H1 (cell line): ENCODE results near the gene DYSF. TPM values are rescaled to one million over a fixed set of nuclear protein-coding genes. Genes with fewer than 3 reads are reported as not detected.
A peak's percentile ranks its signal among the peaks of the same experiment; 100 is the strongest.

Source experiments
- CTCF ChIA-PET: fragments of 300-600 bp; sonication (Branson Sonifier 250); formaldehyde crosslinking; loops from one replicate; lab custom pipeline; 2021; ENCODE audit not compliant: partially characterized antibody; lab: Charles Lee
- POLR2A ChIA-PET: fragments of 300-600 bp; sonication (Branson Sonifier 250); formaldehyde crosslinking; loops from one replicate; lab custom pipeline; 2021; ENCODE audit warnings: inconsistent platforms; ENCODE audit not compliant: partially characterized antibody; lab: Charles Lee
- DNase-seq, 2 experiments: peaks; one replicate each; pipeline versions ENCODE4 v3.0.0 to v3.0.0-alpha.2; 2010 to 2022; ENCODE audit warnings: low spot score in 2 of 2, low read depth in 1 of 2, mixed read lengths in 1 of 2
- FAIRE-seq: peaks from 2 replicates; lab custom pipeline; 2011; peaks lifted over from hg19 to GRCh38; lab: Jason Lieb, UNC
- H2AFZ ChIP-seq: 2 replicates; pipeline ENCODE4 v1.8.1; 2012; ENCODE audit warnings: low read length, inconsistent platforms
- H2AK5ac ChIP-seq: 2 replicates; pipeline ENCODE4 v1.6.1; 2013; ENCODE audit warnings: low read depth, low read length
- H2BK120ac ChIP-seq: replicated peaks from 2 replicates; pipeline ENCODE3; 2013; ENCODE audit warnings: low read depth, low read length, inconsistent platforms
- H2BK12ac ChIP-seq: 2 replicates; pipeline ENCODE4 v1.6.1; 2013; ENCODE audit warnings: low read depth, low read length
- H2BK15ac ChIP-seq: 2 replicates; pipeline ENCODE4 v1.6.1; 2013; ENCODE audit warnings: low read length
- H2BK20ac ChIP-seq: 2 replicates; pipeline ENCODE4 v1.6.1; 2013; ENCODE audit warnings: low read length
- H2BK5ac ChIP-seq: 2 replicates; pipeline ENCODE4 v1.6.1; 2013; ENCODE audit warnings: low read depth, low read length
- H3K14ac ChIP-seq: 2 replicates; pipeline ENCODE4 v1.6.1; 2013; ENCODE audit warnings: inconsistent platforms; ENCODE audit not compliant: insufficient read length
- H3K18ac ChIP-seq: 2 replicates; pipeline ENCODE4 v1.6.1; 2013; ENCODE audit warnings: low read length; ENCODE audit errors: extremely low read depth
- H3K23ac ChIP-seq: 2 replicates; pipeline ENCODE4 v1.6.1; 2013; ENCODE audit warnings: inconsistent platforms; ENCODE audit not compliant: insufficient read length
- H3K23me2 ChIP-seq: 2 replicates; pipeline ENCODE4 v1.6.1; 2013; ENCODE audit warnings: low read depth, low read length
- H3K27ac ChIP-seq: 2 replicates; pipeline ENCODE4 v1.6.1; 2011; ENCODE audit warnings: low read depth, low read length, inconsistent platforms
- H3K27me3 ChIP-seq, 4 experiments: replicated peaks in 1 of 4; 1 replicate in 1 of 4; 2 replicates in 3 of 4; pipeline versions ENCODE4 v1.6.1 to v1.8.1; 2011 to 2013; ENCODE audit warnings: low read length in 3 of 4, mild to moderate bottlenecking in 3 of 4, inconsistent platforms in 2 of 4, mixed read lengths in 2 of 4, moderate library complexity in 1 of 4; ENCODE audit not compliant: control insufficient read depth in 3 of 4, insufficient read depth in 3 of 4; ENCODE audit errors: extremely low read depth in 1 of 4
- H3K36me3 ChIP-seq, 4 experiments: 2 replicates each; pipeline versions ENCODE4 v1.6.1 to v1.8.1; 2011 to 2013; ENCODE audit warnings: mild to moderate bottlenecking in 4 of 4, low read length in 3 of 4, moderate library complexity in 2 of 4, control low read depth in 1 of 4, inconsistent platforms in 1 of 4; ENCODE audit not compliant: insufficient read depth in 4 of 4, control insufficient read depth in 2 of 4
- H3K4ac ChIP-seq: replicated peaks from 2 replicates; pipeline ENCODE3; 2013; ENCODE audit warnings: low read length, low read depth, mixed read lengths, inconsistent platforms; ENCODE audit not compliant: insufficient read length
- H3K4me1 ChIP-seq, 4 experiments: replicated peaks in 1 of 4; 1 replicate in 1 of 4; 2 replicates in 3 of 4; pipeline versions ENCODE4 v1.6.1 to v1.8.1; 2011 to 2013; ENCODE audit warnings: low read length in 3 of 4, inconsistent platforms in 2 of 4, mixed read lengths in 1 of 4; ENCODE audit not compliant: insufficient read depth in 4 of 4, control insufficient read depth in 3 of 4
- H3K4me2 ChIP-seq, 2 experiments: 2 replicates each; pipeline versions ENCODE4 v1.6.1 to v1.8.1; 2011 to 2013; ENCODE audit warnings: low read depth in 2 of 2, low read length in 2 of 2, control low read depth in 1 of 2, inconsistent platforms in 1 of 2, mild to moderate bottlenecking in 1 of 2; ENCODE audit not compliant: insufficient read depth in 1 of 2
- H3K4me3 ChIP-seq, 4 experiments: fragments of 200-600, 300-600 bp in 1 of 4; sonication (generic), shearing (Covaris generic), sonication (Bioruptor Twin) in 1 of 4; 2 replicates each; pipeline versions ENCODE4 v1.5.1 to v1.8.1; 2011 to 2016; ENCODE audit warnings: low read length in 4 of 4, low read depth in 3 of 4, control low read depth in 2 of 4, inconsistent platforms in 2 of 4, mild to moderate bottlenecking in 2 of 4, mixed read lengths in 1 of 4, moderate library complexity in 1 of 4; ENCODE audit not compliant: insufficient read depth in 2 of 4; ENCODE audit errors: extremely low read depth in 1 of 4
- H3K56ac ChIP-seq: replicated peaks from 2 replicates; pipeline ENCODE3; 2013; ENCODE audit warnings: low read depth, mild to moderate bottlenecking, mixed read lengths, low read length, inconsistent platforms; ENCODE audit not compliant: insufficient read length
- H3K79me1 ChIP-seq: 2 replicates; pipeline ENCODE4 v1.6.1; 2013; ENCODE audit warnings: low read depth, low read length, control low read depth
- H3K79me2 ChIP-seq, 2 experiments: 2 replicates each; pipeline versions ENCODE4 v1.6.1 to v1.8.1; 2012 to 2013; ENCODE audit warnings: low read length in 2 of 2, mild to moderate bottlenecking in 2 of 2, inconsistent platforms in 1 of 2; ENCODE audit not compliant: insufficient read depth in 2 of 2, control insufficient read depth in 1 of 2
- H3K9ac ChIP-seq, 4 experiments: replicated peaks in 1 of 4; 1 replicate in 1 of 4; 2 replicates in 3 of 4; pipeline versions ENCODE4 v1.6.1 to v1.8.1; 2011 to 2013; ENCODE audit warnings: low read depth in 3 of 4, low read length in 3 of 4, control low read depth in 2 of 4, mild to moderate bottlenecking in 2 of 4, moderate library complexity in 2 of 4, inconsistent platforms in 1 of 4; ENCODE audit errors: extremely low read depth in 1 of 4
- H3K9me3 ChIP-seq, 2 experiments: 2 replicates each; pipeline versions ENCODE4 v1.6.1 to v1.8.1; 2012 to 2013; ENCODE audit warnings: mild to moderate bottlenecking in 2 of 2, moderate library complexity in 2 of 2, control low read depth in 1 of 2, inconsistent platforms in 1 of 2, low read depth in 1 of 2, low read length in 1 of 2, mixed read lengths in 1 of 2; ENCODE audit not compliant: insufficient read depth in 2 of 2
- H4K20me1 ChIP-seq, 2 experiments: replicated peaks in 1 of 2; 2 replicates each; pipeline versions ENCODE3 to v1.8.1; 2011 to 2013; ENCODE audit warnings: inconsistent platforms in 2 of 2, low read length in 2 of 2, mild to moderate bottlenecking in 1 of 2; ENCODE audit not compliant: insufficient read depth in 2 of 2, control insufficient read depth in 1 of 2
- H4K5ac ChIP-seq: 2 replicates; pipeline ENCODE4 v1.6.1; 2013; ENCODE audit warnings: low read length, low read depth, mixed read lengths, inconsistent platforms; ENCODE audit not compliant: insufficient read length
- H4K8ac ChIP-seq: 2 replicates; pipeline ENCODE4 v1.8.0; 2013; ENCODE audit warnings: mild to moderate bottlenecking, moderate library complexity, low read length, inconsistent platforms; ENCODE audit not compliant: insufficient read depth; ENCODE audit errors: extremely low read depth
- H4K91ac ChIP-seq: replicated peaks from 2 replicates; pipeline ENCODE3; 2013; ENCODE audit warnings: low read length, mixed read lengths, inconsistent platforms; ENCODE audit not compliant: insufficient read length
- EP300 ChIP-seq, 2 experiments: IDR thresholded peaks; 1 replicate in 1 of 2; 2 replicates in 1 of 2; pipeline ENCODE4 v1.6.1; 2011 to 2012; ENCODE audit warnings: low read depth in 2 of 2, low read length in 2 of 2, mild to moderate bottlenecking in 2 of 2, borderline replicate concordance in 1 of 2, inconsistent platforms in 1 of 2, moderate library complexity in 1 of 2
- GABPA ChIP-seq: IDR thresholded peaks from 2 replicates; pipeline ENCODE4 v1.6.1; 2011; ENCODE audit warnings: mild to moderate bottlenecking, low read length, moderate library complexity, borderline replicate concordance; ENCODE audit not compliant: insufficient read depth
- KDM5A ChIP-seq: fragments of 200-600 bp; IDR thresholded peaks from 2 replicates; pipeline ENCODE4 v1.7.1; 2012; ENCODE audit warnings: mild to moderate bottlenecking, low read length, inconsistent platforms, mixed read lengths
- POLR2A ChIP-seq, 2 experiments: IDR thresholded peaks; 1 replicate in 1 of 2; 2 replicates in 1 of 2; pipeline ENCODE4 v1.6.1; 2011; ENCODE audit warnings: low read depth in 2 of 2, low read length in 2 of 2, mild to moderate bottlenecking in 2 of 2; ENCODE audit errors: control extremely low read depth in 1 of 2
- POU5F1 ChIP-seq: IDR thresholded peaks from 2 replicates; pipeline ENCODE4 v1.6.1; 2011; ENCODE audit warnings: low read depth, mild to moderate bottlenecking, low read length, moderate library complexity
- RFX5 ChIP-seq: IDR thresholded peaks from 2 replicates; pipeline ENCODE4 v1.6.1; 2011; ENCODE audit warnings: low read depth, low read length, improper control_type of control experiment, borderline replicate concordance
- RNF2 ChIP-seq: fragments of 200-900, 300-1000 bp; sonication (generic); IDR thresholded peaks from 2 replicates; pipeline ENCODE4 v1.7.1; 2016; ENCODE audit warnings: borderline replicate concordance, low read depth, mild to moderate bottlenecking, antibody characterized with exemption, low read length; ENCODE audit not compliant: poor library complexity, severe bottlenecking; ENCODE audit errors: missing control alignments
- SAP30 ChIP-seq: fragments of 300-600 bp; sonication (generic); IDR thresholded peaks from 2 replicates; pipeline ENCODE4 v1.7.1; 2012; ENCODE audit warnings: low read length, moderate library complexity, mild to moderate bottlenecking, inconsistent platforms; ENCODE audit not compliant: insufficient read depth, insufficient replicate concordance
- SIX5 ChIP-seq: IDR thresholded peaks from 2 replicates; pipeline ENCODE4 v1.6.1; 2011; ENCODE audit warnings: mild to moderate bottlenecking, low read depth, low read length
- SP4 ChIP-seq: IDR thresholded peaks from 2 replicates; pipeline ENCODE4 v1.6.1; 2012; ENCODE audit warnings: low read length, inconsistent platforms
- WGBS, 2 experiments: shearing (Covaris generic) in 1 of 2; methylation state at CpG; one replicate each; pipeline versions ENCODE4 v1.1.6 to v1.1.7; 2013 to 2015; ENCODE audit warnings: low lambda C conversion rate in 2 of 2, mixed read lengths in 2 of 2, inconsistent platforms in 1 of 2, low coverage in 1 of 2, missing lambda C conversion rate in 1 of 2; ENCODE audit not compliant: insufficient replicate concordance in 2 of 2, insufficient coverage in 1 of 2, insufficient read length in 1 of 2; ENCODE audit errors: extremely low coverage in 1 of 2, missing lambda C conversion rate in 1 of 2; 5-methylcytosine and 5-hydroxymethylcytosine counted together
- polyA plus RNA-seq, 7 experiments: library from polyadenylated mRNA; depleted of rRNA in 3 of 7; stranded (reverse) in 5 of 7; unstranded in 2 of 7; fragments of >200 nt in 5 of 7; fragments of 200-250 nt in 2 of 7; gene quantifications; 1 replicate in 5 of 7; 2 replicates in 1 of 7; 4 replicates in 1 of 7; pipeline versions ENCODE4 v1.2.1 to v1.2.3, GENCODE V29; 2011 to 2013; ENCODE audit warnings: missing spikeins in 2 of 7, mixed read lengths in 2 of 7
- total RNA-seq: library from RNA; stranded (reverse); fragmentation: NEBNext Ultra II Directional; extraction: Animal tissue kit (Norgen Biotek cat#: 25700); gene quantifications from 2 replicates; pipeline ENCODE4 v1.2.1, GENCODE V29; 2021
- TF ChIP-seq, protein P1 (sequence below): IDR thresholded peaks from 2 replicates; pipeline ENCODE4 v1.6.1; 2012; ENCODE audit warnings: low read length, inconsistent platforms

DYSF gene
- total and polyA plus RNA-seq, 2 of the 8 experiments (the other 6 are each of a cell fraction or from before 2014, with no cell fraction given), result 5.8 to 7.1 TPM

GRCh38 chr2:71629771-71630453, 176.6 kb downstream of the DYSF start:
- Histone ChIP-seq H3K4me2 (no peak overlapping the region), H2AFZ (no peak overlapping the region), H4K8ac (no peak overlapping the region), H3K9me3 (no peaks in the 10 kb centered on the region), H3K27me3 (no peaks in the 10 kb centered on the region), H3K23ac (no peak overlapping the region), H4K20me1 (no peaks in the 10 kb centered on the region), H2BK12ac (no peak overlapping the region), H3K23me2 (no peaks in the 10 kb centered on the region), H2AK5ac (no peak overlapping the region), H2BK15ac (no peak overlapping the region), H4K5ac (no peak overlapping the region), H3K4me1 (peaks cover 0 to 6% (median 2%) of the 10 kb centered on the region in 4 experiments; a peak in 1 of 7 replicates), H3K27ac (no peak overlapping the region), H3K14ac (no peak overlapping the region), H3K4me3 (no peak overlapping the region), H3K9ac (no peak overlapping the region), H3K4ac (no peak overlapping the region), H3K56ac (no peak overlapping the region), H3K79me1 (no peaks in the 10 kb centered on the region), H2BK120ac (no peak overlapping the region), H2BK20ac (no peak overlapping the region), H3K36me3 (no peaks in the 10 kb centered on the region), H2BK5ac (no peak overlapping the region), H3K79me2 (no peaks in the 10 kb centered on the region), H4K91ac (no peak overlapping the region), H3K18ac (no peak overlapping the region)
- WGBS, 2 experiments, result 88% methylated on average over 2 of the region's 2 CpGs; no CpG with 5 or more reads in 1 of the 2 experiments
- ChIA-PET POLR2A (no interaction called here), CTCF (interaction anchor here (1.0 to 2.1 kb wide), 2 partner anchors 55 to 83 kb away, joined by 3 to 8 read pairs; no protein-coding TSS in a partner anchor)
- no peak for DNase-seq
- peak; percentile 42 for FAIRE-seq
- TF ChIP-seq SAP30 (no peak), SP4 (no peak), KDM5A (no peak), SIX5 (no peak), EP300 (IDR thresholded peaks at IDR 0.05; ENCODE audit: borderline replicate concordance in 1 of 2, low read depth in 2 of 2, low read length in 2 of 2) (no peak), POLR2A (IDR thresholded peaks at IDR 0.05; ENCODE audit: control extremely low read depth in 1 of 2, low read depth in 2 of 2, low read length in 2 of 2) (no peak), RNF2 (no peak), RFX5 (no peak), GABPA (no peak), POU5F1 (no peak)
- TF ChIP-seq, protein P1, sequence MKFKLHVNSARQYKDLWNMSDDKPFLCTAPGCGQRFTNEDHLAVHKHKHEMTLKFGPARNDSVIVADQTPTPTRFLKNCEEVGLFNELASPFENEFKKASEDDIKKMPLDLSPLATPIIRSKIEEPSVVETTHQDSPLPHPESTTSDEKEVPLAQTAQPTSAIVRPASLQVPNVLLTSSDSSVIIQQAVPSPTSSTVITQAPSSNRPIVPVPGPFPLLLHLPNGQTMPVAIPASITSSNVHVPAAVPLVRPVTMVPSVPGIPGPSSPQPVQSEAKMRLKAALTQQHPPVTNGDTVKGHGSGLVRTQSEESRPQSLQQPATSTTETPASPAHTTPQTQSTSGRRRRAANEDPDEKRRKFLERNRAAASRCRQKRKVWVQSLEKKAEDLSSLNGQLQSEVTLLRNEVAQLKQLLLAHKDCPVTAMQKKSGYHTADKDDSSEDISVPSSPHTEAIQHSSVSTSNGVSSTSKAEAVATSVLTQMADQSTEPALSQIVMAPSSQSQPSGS, result no peak
